Measurements from ENCODE around the gene HOXA4. TPM values are rescaled to one million over a fixed set of nuclear protein-coding genes. Genes with fewer than 3 reads are reported as not detected.

Gene HOXA4
- total and polyA plus RNA-seq, 2 experiments from 2014 or later: not detected

DNA sequence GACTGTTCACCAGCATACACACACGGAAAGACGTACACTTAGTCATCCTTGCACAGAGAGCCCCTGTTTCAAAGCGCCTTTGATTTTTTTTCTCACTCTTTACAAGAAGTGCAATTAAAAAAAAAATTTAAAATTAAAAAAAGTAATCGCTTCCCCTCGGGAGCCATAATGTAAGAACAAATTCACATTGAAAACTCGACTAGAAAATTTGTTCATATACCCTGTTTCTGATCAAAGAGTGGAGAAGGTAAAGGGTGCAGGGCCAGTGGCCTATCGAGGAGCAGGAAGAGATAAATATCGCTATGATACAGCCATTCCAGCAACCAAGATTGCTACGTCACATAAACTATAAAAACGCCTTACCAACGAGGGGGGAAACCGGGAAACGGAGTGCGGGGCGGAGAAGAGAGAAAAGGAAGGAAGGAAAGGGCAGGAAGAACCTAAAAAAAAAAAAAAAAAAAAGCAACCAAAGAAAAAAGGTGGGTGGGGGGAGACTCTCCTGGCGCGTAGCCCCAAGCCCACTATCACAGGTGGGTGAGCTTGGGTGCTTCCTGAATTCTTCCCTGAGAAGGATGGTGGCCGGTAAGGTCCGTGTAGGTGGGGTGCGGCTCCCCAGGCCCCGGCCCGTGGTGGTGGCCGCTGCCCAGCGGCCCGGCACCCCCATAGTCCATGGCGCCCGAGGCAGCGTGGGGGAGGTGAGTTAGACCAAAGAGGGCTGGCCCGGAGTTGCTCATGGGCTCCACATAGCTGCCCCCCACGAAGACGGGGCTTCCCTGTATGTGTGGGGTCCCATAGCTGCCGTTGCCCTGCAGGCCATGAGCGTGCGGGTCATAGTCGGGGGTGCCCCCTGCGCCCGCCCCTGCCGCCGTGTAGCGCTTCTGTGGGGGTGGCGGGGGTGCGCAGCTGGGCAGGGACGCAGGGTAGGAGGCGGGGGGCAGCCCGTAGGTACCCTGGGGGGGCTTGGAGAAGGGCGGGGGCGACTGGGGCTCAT is 22.9 kb downstream of the HOXA4 start:
- peaks cover 51% of the 10 kb centered on the region for H3F3A ChIP-seq (replicated peaks; ENCODE audit: low read depth)
- peaks cover 25% of the 10 kb centered on the region for H3K4me1 ChIP-seq (ENCODE audit: insufficient read depth)
- peaks cover 11% of the 10 kb centered on the region; the same call in 2 of the 3 replicates for H3K9me3 Mint-ChIP-seq
- DNase-seq (ENCODE audit: low spot score): peak; percentile 54
- H3K27ac ChIP-seq (ENCODE audit: low read depth): no peak overlapping the region
- H4K20me1 ChIP-seq (replicated peaks; ENCODE audit: insufficient read depth): peaks cover 80% of the 10 kb centered on the region
- no peaks in the 10 kb centered on the region; the same call in 2 of the 3 replicates for H3K36me3 Mint-ChIP-seq (ENCODE audit: low read depth)
- H3K27ac Mint-ChIP-seq: no peak overlapping the region
- H3K4me1 Mint-ChIP-seq: peaks cover 21% of the 10 kb centered on the region
- H3K27me3 Mint-ChIP-seq (ENCODE audit: insufficient read depth, low read depth, poor library complexity): peaks cover 100% of the 10 kb centered on the region
- TF ChIP-seq EZH2phosphoT487 (IDR thresholded peaks at IDR 0.05; ENCODE audit: unreplicated experiment) (peak; percentile 31), POLR2AphosphoS5 (IDR thresholded peaks at IDR 0.05; ENCODE audit: low read depth) (no peak), EZH2 (IDR thresholded peaks at IDR 0.05; ENCODE audit: low read depth, unreplicated experiment) (peak; percentile 95)
- H3K27me3 ChIP-seq (ENCODE audit: insufficient read depth): peaks cover 100% of the 10 kb centered on the region
- H3K36me3 ChIP-seq (ENCODE audit: insufficient read depth): no peaks in the 10 kb centered on the region
- H3K4me3 Mint-ChIP-seq: peak overlapping the region; percentile 57; the same call in 2 of the 3 replicates
- peak; percentile 6 for ATAC-seq
- H3K4me2 ChIP-seq: peak overlapping the region; percentile 75
- peak overlapping the region; percentile 49; the same call in 1 of the 2 replicates for H3K4me3 ChIP-seq
- no peaks in the 10 kb centered on the region for H3K79me2 ChIP-seq (replicated peaks; ENCODE audit: insufficient read depth)
- no peaks in the 10 kb centered on the region for H3K9me2 ChIP-seq (ENCODE audit: insufficient read depth)
- no peak overlapping the region for H2AFZ ChIP-seq

DNA sequence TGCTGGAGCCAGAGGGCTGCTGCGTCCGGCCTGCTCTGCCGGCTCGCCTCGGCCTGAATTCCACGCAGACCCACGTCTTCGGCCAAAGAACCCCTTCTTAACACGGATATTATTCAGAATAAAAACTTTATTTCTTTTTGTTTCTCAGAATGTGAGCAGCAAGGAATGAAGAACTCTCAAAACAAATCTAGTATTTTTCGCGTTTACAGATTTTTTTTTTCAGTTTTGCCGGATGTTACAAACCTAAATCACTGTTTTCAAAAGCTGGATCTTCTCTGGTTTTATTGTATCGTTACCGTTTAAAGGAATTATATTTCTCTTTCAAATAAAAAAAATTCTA is 23.7 kb downstream of the HOXA4 start:
- H3K27me3 ChIP-seq (ENCODE audit: insufficient read depth): peaks cover 100% of the 10 kb centered on the region
- DNase-seq (ENCODE audit: low spot score) (no peak), ATAC-seq (no peak)
- H3K4me1 ChIP-seq (ENCODE audit: insufficient read depth): peaks cover 25% of the 10 kb centered on the region
- Mint-ChIP-seq H3K36me3 (ENCODE audit: low read depth) (no peaks in the 10 kb centered on the region; the same call in 2 of the 3 replicates), H3K9me3 (peaks cover 11% of the 10 kb centered on the region; the same call in 2 of the 3 replicates), H3K27me3 (ENCODE audit: insufficient read depth, low read depth, poor library complexity) (peaks cover 100% of the 10 kb centered on the region), H3K4me3 (no peak overlapping the region; the same call in 2 of the 3 replicates), H3K27ac (no peak overlapping the region), H3K4me1 (peaks cover 24% of the 10 kb centered on the region)
- peaks cover 44% of the 10 kb centered on the region for H3F3A ChIP-seq (replicated peaks; ENCODE audit: low read depth)
- H3K79me2 ChIP-seq (replicated peaks; ENCODE audit: insufficient read depth): no peaks in the 10 kb centered on the region
- peak overlapping the region; percentile 71 for H3K4me2 ChIP-seq
- H3K9me2 ChIP-seq (ENCODE audit: insufficient read depth): no peaks in the 10 kb centered on the region
- no peak overlapping the region for H3K27ac ChIP-seq (ENCODE audit: low read depth)
- no peak overlapping the region for H2AFZ ChIP-seq
- peaks cover 76% of the 10 kb centered on the region for H4K20me1 ChIP-seq (replicated peaks; ENCODE audit: insufficient read depth)
- H3K4me3 ChIP-seq: peak overlapping the region; percentile 41
- TF ChIP-seq, protein P1, sequence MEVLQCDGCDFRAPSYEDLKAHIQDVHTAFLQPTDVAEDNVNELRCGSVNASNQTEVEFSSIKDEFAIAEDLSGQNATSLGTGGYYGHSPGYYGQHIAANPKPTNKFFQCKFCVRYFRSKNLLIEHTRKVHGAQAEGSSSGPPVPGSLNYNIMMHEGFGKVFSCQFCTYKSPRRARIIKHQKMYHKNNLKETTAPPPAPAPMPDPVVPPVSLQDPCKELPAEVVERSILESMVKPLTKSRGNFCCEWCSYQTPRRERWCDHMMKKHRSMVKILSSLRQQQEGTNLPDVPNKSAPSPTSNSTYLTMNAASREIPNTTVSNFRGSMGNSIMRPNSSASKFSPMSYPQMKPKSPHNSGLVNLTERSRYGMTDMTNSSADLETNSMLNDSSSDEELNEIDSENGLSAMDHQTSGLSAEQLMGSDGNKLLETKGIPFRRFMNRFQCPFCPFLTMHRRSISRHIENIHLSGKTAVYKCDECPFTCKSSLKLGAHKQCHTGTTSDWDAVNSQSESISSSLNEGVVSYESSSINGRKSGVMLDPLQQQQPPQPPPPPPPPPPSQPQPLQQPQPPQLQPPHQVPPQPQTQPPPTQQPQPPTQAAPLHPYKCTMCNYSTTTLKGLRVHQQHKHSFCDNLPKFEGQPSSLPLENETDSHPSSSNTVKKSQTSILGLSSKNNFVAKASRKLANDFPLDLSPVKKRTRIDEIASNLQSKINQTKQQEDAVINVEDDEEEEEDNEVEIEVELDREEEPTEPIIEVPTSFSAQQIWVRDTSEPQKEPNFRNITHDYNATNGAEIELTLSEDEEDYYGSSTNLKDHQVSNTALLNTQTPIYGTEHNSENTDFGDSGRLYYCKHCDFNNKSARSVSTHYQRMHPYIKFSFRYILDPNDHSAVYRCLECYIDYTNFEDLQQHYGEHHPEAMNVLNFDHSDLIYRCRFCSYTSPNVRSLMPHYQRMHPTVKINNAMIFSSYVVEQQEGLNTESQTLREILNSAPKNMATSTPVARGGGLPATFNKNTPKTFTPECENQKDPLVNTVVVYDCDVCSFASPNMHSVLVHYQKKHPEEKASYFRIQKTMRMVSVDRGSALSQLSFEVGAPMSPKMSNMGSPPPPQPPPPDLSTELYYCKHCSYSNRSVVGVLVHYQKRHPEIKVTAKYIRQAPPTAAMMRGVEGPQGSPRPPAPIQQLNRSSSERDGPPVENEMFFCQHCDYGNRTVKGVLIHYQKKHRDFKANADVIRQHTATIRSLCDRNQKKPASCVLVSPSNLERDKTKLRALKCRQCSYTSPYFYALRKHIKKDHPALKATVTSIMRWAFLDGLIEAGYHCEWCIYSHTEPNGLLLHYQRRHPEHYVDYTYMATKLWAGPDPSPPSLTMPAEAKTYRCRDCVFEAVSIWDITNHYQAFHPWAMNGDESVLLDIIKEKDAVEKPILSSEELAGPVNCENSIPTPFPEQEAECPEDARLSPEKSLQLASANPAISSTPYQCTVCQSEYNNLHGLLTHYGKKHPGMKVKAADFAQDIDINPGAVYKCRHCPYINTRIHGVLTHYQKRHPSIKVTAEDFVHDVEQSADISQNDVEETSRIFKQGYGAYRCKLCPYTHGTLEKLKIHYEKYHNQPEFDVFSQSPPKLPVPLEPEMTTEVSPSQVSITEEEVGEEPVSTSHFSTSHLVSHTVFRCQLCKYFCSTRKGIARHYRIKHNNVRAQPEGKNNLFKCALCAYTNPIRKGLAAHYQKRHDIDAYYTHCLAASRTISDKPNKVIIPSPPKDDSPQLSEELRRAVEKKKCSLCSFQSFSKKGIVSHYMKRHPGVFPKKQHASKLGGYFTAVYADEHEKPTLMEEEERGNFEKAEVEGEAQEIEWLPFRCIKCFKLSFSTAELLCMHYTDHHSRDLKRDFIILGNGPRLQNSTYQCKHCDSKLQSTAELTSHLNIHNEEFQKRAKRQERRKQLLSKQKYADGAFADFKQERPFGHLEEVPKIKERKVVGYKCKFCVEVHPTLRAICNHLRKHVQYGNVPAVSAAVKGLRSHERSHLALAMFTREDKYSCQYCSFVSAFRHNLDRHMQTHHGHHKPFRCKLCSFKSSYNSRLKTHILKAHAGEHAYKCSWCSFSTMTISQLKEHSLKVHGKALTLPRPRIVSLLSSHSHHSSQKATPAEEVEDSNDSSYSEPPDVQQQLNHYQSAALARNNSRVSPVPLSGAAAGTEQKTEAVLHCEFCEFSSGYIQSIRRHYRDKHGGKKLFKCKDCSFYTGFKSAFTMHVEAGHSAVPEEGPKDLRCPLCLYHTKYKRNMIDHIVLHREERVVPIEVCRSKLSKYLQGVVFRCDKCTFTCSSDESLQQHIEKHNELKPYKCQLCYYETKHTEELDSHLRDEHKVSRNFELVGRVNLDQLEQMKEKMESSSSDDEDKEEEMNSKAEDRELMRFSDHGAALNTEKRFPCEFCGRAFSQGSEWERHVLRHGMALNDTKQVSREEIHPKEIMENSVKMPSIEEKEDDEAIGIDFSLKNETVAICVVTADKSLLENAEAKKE (CRISPR knock-in tag; IDR thresholded peaks at IDR 0.05): no peak
- TF ChIP-seq EZH2 (IDR thresholded peaks at IDR 0.05; ENCODE audit: low read depth, unreplicated experiment): peak; percentile 95
- no peak for TF ChIP-seq STAT1 (IDR thresholded peaks at IDR 0.05; ENCODE audit: unreplicated experiment)
- no peak for TF ChIP-seq ZNF114 (CRISPR knock-in tag; IDR thresholded peaks at IDR 0.05)
- TF ChIP-seq EZH2phosphoT487 (IDR thresholded peaks at IDR 0.05; ENCODE audit: unreplicated experiment): peak; percentile 30
- H3K36me3 ChIP-seq (ENCODE audit: insufficient read depth): no peaks in the 10 kb centered on the region

Data from GM23338 (cell line).